ENCODE measurements around the gene CELF5. TPM values are rescaled to one million over a fixed set of nuclear protein-coding genes. Genes with fewer than 3 reads are reported as not detected.
A peak's percentile ranks its signal among the peaks of the same experiment; 100 is the strongest.

Gene CELF5
- polyA plus RNA-seq, 2 donors = 0.06 to 0.16 TPM

DNA sequence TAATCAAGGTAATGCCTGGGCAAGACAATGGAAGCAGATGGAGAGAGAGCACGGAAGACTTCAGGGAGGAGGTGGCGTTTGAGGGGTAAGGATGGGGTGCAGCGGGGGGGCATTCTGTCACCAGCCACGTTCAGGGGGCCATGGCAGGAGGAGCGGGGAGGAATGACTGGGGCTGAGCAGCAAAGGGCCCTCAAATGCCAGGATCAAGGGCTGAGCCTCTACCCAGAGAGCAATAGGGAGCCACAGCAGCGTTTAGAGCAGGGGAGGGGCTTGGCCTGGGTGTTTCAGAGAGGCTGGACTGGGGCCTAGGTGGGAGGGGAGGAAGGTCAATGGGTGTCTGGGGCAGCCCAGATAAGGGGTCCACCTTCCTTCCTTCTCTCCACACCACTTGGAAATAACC, 44.3 kb downstream of the CELF5 start:
- Histone ChIP-seq H3K27ac (ENCODE audit: low read depth in 2 of 2, low read length in 1 of 2) (no peak overlapping the region), H3K4me3 (ENCODE audit: low read depth in 1 of 2, low read length in 2 of 2) (no peak overlapping the region), H3K36me3 (ENCODE audit: control insufficient read depth in 2 of 2, insufficient read depth in 2 of 2, low read length in 1 of 2) (no peaks in the 10 kb centered on the region), H3K4me1 (ENCODE audit: control insufficient read depth in 2 of 2, insufficient read depth in 2 of 2, low read length in 1 of 2) (no peaks in the 10 kb centered on the region), H3K9me3 (ENCODE audit: control insufficient read depth in 2 of 2, insufficient read depth in 1 of 2, low read depth in 1 of 2, low read length in 1 of 2) (peaks cover 2 to 7% of the 10 kb centered on the region in 2 donors), H3K27me3 (ENCODE audit: control insufficient read depth in 1 of 2, insufficient read depth in 2 of 2, low read length in 2 of 2) (peaks cover 3 to 8% of the 10 kb centered on the region in 2 donors)
- 64 to 68% methylated on average over 6 of the region's 6 CpGs for WGBS, 2 donors

GRCh38 chr19:3269916-3270671, 45.6 kb downstream of the CELF5 start:
- Histone ChIP-seq H3K9me3 (ENCODE audit: control insufficient read depth in 2 of 2, insufficient read depth in 1 of 2, low read depth in 1 of 2, low read length in 1 of 2) (peaks cover 2 to 12% of the 10 kb centered on the region in 2 donors), H3K4me1 (ENCODE audit: control insufficient read depth in 2 of 2, insufficient read depth in 2 of 2, low read length in 1 of 2) (no peaks in the 10 kb centered on the region), H3K4me3 (ENCODE audit: low read depth in 1 of 2, low read length in 2 of 2) (no peak overlapping the region), H3K27me3 (ENCODE audit: control insufficient read depth in 1 of 2, insufficient read depth in 2 of 2, low read length in 2 of 2) (peaks cover 3 to 10% of the 10 kb centered on the region in 2 donors), H3K36me3 (ENCODE audit: control insufficient read depth in 2 of 2, insufficient read depth in 2 of 2, low read length in 1 of 2) (no peaks in the 10 kb centered on the region), H3K27ac (ENCODE audit: low read depth in 2 of 2, low read length in 1 of 2) (no peak overlapping the region)
- 8 to 12% methylated on average over 22 to 47 of the region's 47 CpGs for WGBS, 2 donors

DNA sequence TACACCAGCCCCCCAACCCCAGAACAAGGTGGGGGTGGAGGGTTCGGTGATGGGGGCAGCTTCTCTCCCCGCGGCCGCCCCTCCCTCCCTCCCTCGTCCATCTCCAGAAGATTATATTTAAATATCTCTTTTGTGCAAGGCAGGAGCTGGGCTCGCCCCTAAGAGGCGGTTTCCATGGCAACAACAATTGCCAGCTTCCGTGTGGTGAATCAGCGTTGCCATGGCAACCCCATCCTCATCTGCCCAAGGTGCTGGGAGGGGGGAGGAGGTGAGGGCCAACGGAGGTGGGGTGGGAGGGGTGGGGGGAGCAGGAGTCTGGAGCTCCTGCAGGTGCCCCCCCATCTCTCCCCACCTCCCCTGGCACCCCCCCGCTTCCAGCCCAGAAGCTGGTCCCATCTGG, 46.4 kb downstream of the CELF5 start:
- Histone ChIP-seq H3K4me1 (ENCODE audit: control insufficient read depth in 2 of 2, insufficient read depth in 2 of 2, low read length in 1 of 2) (no peaks in the 10 kb centered on the region), H3K9me3 (ENCODE audit: control insufficient read depth in 2 of 2, insufficient read depth in 1 of 2, low read depth in 1 of 2, low read length in 1 of 2) (peaks cover 2 to 12% of the 10 kb centered on the region in 2 donors), H3K36me3 (ENCODE audit: control insufficient read depth in 2 of 2, insufficient read depth in 2 of 2, low read length in 1 of 2) (no peaks in the 10 kb centered on the region), H3K27ac (ENCODE audit: low read depth in 2 of 2, low read length in 1 of 2) (no peak overlapping the region), H3K27me3 (ENCODE audit: control insufficient read depth in 1 of 2, insufficient read depth in 2 of 2, low read length in 2 of 2) (peaks cover 3 to 10% of the 10 kb centered on the region in 2 donors), H3K4me3 (ENCODE audit: low read depth in 1 of 2, low read length in 2 of 2) (no peak overlapping the region)
- WGBS, 2 donors = 16 to 17% methylated on average over 9 to 11 of the region's 11 CpGs

- Histone ChIP-seq H3K9me3 (ENCODE audit: control insufficient read depth in 2 of 2, insufficient read depth in 1 of 2, low read depth in 1 of 2, low read length in 1 of 2) (peaks cover 2 to 12% of the 10 kb centered on the region in 2 donors), H3K27ac (ENCODE audit: low read depth in 2 of 2, low read length in 1 of 2) (no peak overlapping the region), H3K36me3 (ENCODE audit: control insufficient read depth in 2 of 2, insufficient read depth in 2 of 2, low read length in 1 of 2) (no peaks in the 10 kb centered on the region), H3K27me3 (ENCODE audit: control insufficient read depth in 1 of 2, insufficient read depth in 2 of 2, low read length in 2 of 2) (peaks cover 3 to 8% of the 10 kb centered on the region in 2 donors), H3K4me1 (ENCODE audit: control insufficient read depth in 2 of 2, insufficient read depth in 2 of 2, low read length in 1 of 2) (no peaks in the 10 kb centered on the region), H3K4me3 (ENCODE audit: low read depth in 1 of 2, low read length in 2 of 2) (no peak overlapping the region)
- WGBS, 2 donors = 49 to 57% methylated on average over 4 of the region's 4 CpGs
These were observed 48.0 kb downstream of the CELF5 start for GRCh38 chr19:3272401-3272931.

GRCh38 chr19:3272952-3273351, 48.5 kb downstream of the CELF5 start:
- Histone ChIP-seq H3K27me3 (ENCODE audit: control insufficient read depth in 1 of 2, insufficient read depth in 2 of 2, low read length in 2 of 2) (peaks cover 3 to 6% of the 10 kb centered on the region in 2 donors), H3K27ac (ENCODE audit: low read depth in 2 of 2, low read length in 1 of 2) (no peak overlapping the region)
- 88 to 90% methylated on average over 3 of the region's 3 CpGs for WGBS, 2 donors

DNA sequence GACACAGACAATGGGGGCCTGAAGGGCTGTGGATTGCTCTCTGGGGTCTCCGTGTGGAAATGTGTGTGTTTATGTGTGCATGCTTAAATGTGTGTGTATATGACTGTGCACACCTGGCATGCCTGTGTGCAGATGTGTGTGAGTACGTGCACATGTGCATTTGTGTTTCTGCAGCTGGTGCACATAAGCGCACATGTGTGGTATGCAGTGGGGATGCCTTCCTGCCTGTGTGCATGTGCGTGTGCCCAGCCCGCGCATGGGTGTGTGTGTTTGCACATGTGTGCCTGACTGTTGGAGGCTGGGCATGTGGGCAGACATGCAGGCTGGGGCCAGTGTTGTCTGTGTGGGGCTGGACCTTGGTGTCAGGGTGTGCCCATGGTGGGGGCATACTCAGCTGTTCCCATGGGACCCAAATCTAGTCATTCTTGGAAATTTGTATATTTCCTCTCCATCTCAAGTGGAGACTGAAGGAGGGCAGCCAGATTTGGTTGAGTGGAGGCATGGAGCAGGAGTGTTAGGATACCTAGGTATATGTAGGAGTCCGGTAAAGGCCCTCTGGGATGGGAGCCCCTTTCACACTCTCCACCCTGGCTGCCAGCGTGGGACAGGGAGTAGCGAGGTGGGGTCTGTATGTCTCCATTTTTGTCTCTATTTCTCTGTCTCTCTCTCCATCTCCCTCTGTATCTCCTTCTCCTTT, 49.9 kb downstream of the CELF5 start:
- Histone ChIP-seq H3K9me3 (ENCODE audit: control insufficient read depth in 2 of 2, insufficient read depth in 1 of 2, low read depth in 1 of 2, low read length in 1 of 2) (peaks cover 2 to 12% of the 10 kb centered on the region in 2 donors), H3K4me1 (ENCODE audit: control insufficient read depth in 2 of 2, insufficient read depth in 2 of 2, low read length in 1 of 2) (no peaks in the 10 kb centered on the region), H3K4me3 (ENCODE audit: low read depth in 1 of 2, low read length in 2 of 2) (no peak overlapping the region), H3K27ac (ENCODE audit: low read depth in 2 of 2, low read length in 1 of 2) (no peak overlapping the region), H3K36me3 (ENCODE audit: control insufficient read depth in 2 of 2, insufficient read depth in 2 of 2, low read length in 1 of 2) (no peaks in the 10 kb centered on the region), H3K27me3 (ENCODE audit: control insufficient read depth in 1 of 2, insufficient read depth in 2 of 2, low read length in 2 of 2) (peaks cover 0 to 6% of the 10 kb centered on the region in 2 donors)
- 77 to 84% methylated on average over 9 of the region's 9 CpGs for WGBS, 2 donors

More at GRCh38 chr19:3272952-3273351, 48.5 kb downstream of the CELF5 start:
- Histone ChIP-seq H3K9me3 (ENCODE audit: control insufficient read depth in 2 of 2, insufficient read depth in 1 of 2, low read depth in 1 of 2, low read length in 1 of 2) (peaks cover 2 to 12% of the 10 kb centered on the region in 2 donors), H3K4me3 (ENCODE audit: low read depth in 1 of 2, low read length in 2 of 2) (no peak overlapping the region), H3K4me1 (ENCODE audit: control insufficient read depth in 2 of 2, insufficient read depth in 2 of 2, low read length in 1 of 2) (no peaks in the 10 kb centered on the region), H3K36me3 (ENCODE audit: control insufficient read depth in 2 of 2, insufficient read depth in 2 of 2, low read length in 1 of 2) (no peaks in the 10 kb centered on the region)

GRCh38 chr19:3274942-3275582, 50.6 kb downstream of the CELF5 start:
- H3K4me3 ChIP-seq (ENCODE audit: low read depth in 1 of 2, low read length in 2 of 2) = peak overlapping the region in 1 of 2 donors; percentile 22
- no peaks in the 10 kb centered on the region for H3K36me3 ChIP-seq (ENCODE audit: control insufficient read depth in 2 of 2, insufficient read depth in 2 of 2, low read length in 1 of 2)
- peaks cover 0 to 2% of the 10 kb centered on the region in 2 donors for H3K27me3 ChIP-seq (ENCODE audit: control insufficient read depth in 1 of 2, insufficient read depth in 2 of 2, low read length in 2 of 2)
- H3K27ac ChIP-seq (ENCODE audit: low read depth in 2 of 2, low read length in 1 of 2) = no peak overlapping the region
- 15 to 16% methylated on average over 19 of the region's 19 CpGs for WGBS, 2 donors
- H3K4me1 ChIP-seq (ENCODE audit: control insufficient read depth in 2 of 2, insufficient read depth in 2 of 2, low read length in 1 of 2) = no peaks in the 10 kb centered on the region
- H3K9me3 ChIP-seq (ENCODE audit: control insufficient read depth in 2 of 2, insufficient read depth in 1 of 2, low read depth in 1 of 2, low read length in 1 of 2) = peaks cover 2 to 12% of the 10 kb centered on the region in 2 donors

GRCh38 chr19:3275583-3276340, 51.3 kb downstream of the CELF5 start:
- Histone ChIP-seq H3K4me1 (ENCODE audit: control insufficient read depth in 2 of 2, insufficient read depth in 2 of 2, low read length in 1 of 2) (no peaks in the 10 kb centered on the region), H3K36me3 (ENCODE audit: control insufficient read depth in 2 of 2, insufficient read depth in 2 of 2, low read length in 1 of 2) (no peaks in the 10 kb centered on the region), H3K27ac (ENCODE audit: low read depth in 2 of 2, low read length in 1 of 2) (peak overlapping the region in 1 of 2 donors; percentile 15), H3K4me3 (ENCODE audit: low read depth in 1 of 2, low read length in 2 of 2) (peak overlapping the region; percentile 22 to 37), H3K9me3 (ENCODE audit: control insufficient read depth in 2 of 2, insufficient read depth in 1 of 2, low read depth in 1 of 2, low read length in 1 of 2) (peaks cover 2 to 12% of the 10 kb centered on the region in 2 donors), H3K27me3 (ENCODE audit: control insufficient read depth in 1 of 2, insufficient read depth in 2 of 2, low read length in 2 of 2) (peaks cover 0 to 2% of the 10 kb centered on the region in 2 donors)
- 2% methylated on average over 42 to 45 of the region's 45 CpGs for WGBS, 2 donors

GRCh38 chr19:3276341-3276799, 51.9 kb downstream of the CELF5 start:
- Histone ChIP-seq H3K4me1 (ENCODE audit: control insufficient read depth in 2 of 2, insufficient read depth in 2 of 2, low read length in 1 of 2) (no peaks in the 10 kb centered on the region), H3K27me3 (ENCODE audit: control insufficient read depth in 1 of 2, insufficient read depth in 2 of 2, low read length in 2 of 2) (peaks cover 0 to 2% of the 10 kb centered on the region in 2 donors), H3K4me3 (ENCODE audit: low read depth in 1 of 2, low read length in 2 of 2) (no peak overlapping the region), H3K9me3 (ENCODE audit: control insufficient read depth in 2 of 2, insufficient read depth in 1 of 2, low read depth in 1 of 2, low read length in 1 of 2) (peaks cover 2 to 12% of the 10 kb centered on the region in 2 donors), H3K27ac (ENCODE audit: low read depth in 2 of 2, low read length in 1 of 2) (no peak overlapping the region), H3K36me3 (ENCODE audit: control insufficient read depth in 2 of 2, insufficient read depth in 2 of 2, low read length in 1 of 2) (no peaks in the 10 kb centered on the region)
- 2 to 5% methylated on average over 9 to 11 of the region's 11 CpGs for WGBS, 2 donors

Measured in esophagus (tissue), 2 donors.